SK-N-SH (cell line): ENCODE measurements around the gene SRSF5.

Experiments
- CHD2 ChIP-seq: fragments of 150-350 bp; IDR thresholded peaks from 2 replicates; pipeline ENCODE4 v1.6.1; 2018; ENCODE audit warnings: low read length; ENCODE audit not compliant: partially characterized antibody
- EP300 ChIP-seq, 2 experiments: IDR thresholded peaks; 2 replicates each; pipeline versions ENCODE4 v1.4.0 to v1.6.1; 2012; ENCODE audit warnings: borderline replicate concordance in 1 of 2, low read depth in 1 of 2, low read length in 1 of 2
- EZH2phosphoT487 ChIP-seq: fragments of 200-600 bp; sonication (generic); IDR thresholded peaks from 2 replicates; pipeline ENCODE4 v1.6.1; 2017; ENCODE audit warnings: low read depth, mixed run types, mild to moderate bottlenecking, antibody characterized with exemption, moderate library complexity, borderline replicate concordance
- FOXJ3 ChIP-seq: sonication (generic); formaldehyde crosslinking; IDR thresholded peaks from 2 replicates; pipeline ENCODE4 v1.5.1; 2020; ENCODE audit warnings: mild to moderate bottlenecking, missing genetic modification reagents
- GABPA ChIP-seq: IDR thresholded peaks from 2 replicates; pipeline ENCODE4 v1.4.0; 2012; ENCODE audit warnings: low read depth, mild to moderate bottlenecking
- GATA2 ChIP-seq: sonication (generic); formaldehyde crosslinking; IDR thresholded peaks from 2 replicates; pipeline ENCODE4 v1.5.0; 2020; ENCODE audit warnings: mild to moderate bottlenecking, missing genetic modification reagents
- MEF2A ChIP-seq: IDR thresholded peaks from 2 replicates; pipeline ENCODE4 v1.4.0; 2012; ENCODE audit warnings: low read depth, borderline replicate concordance
- NFIC ChIP-seq: IDR thresholded peaks from 2 replicates; pipeline ENCODE4 v1.4.0; 2012; ENCODE audit warnings: borderline replicate concordance
- RFX5 ChIP-seq: IDR thresholded peaks from 2 replicates; pipeline ENCODE4 v1.6.1; 2012; ENCODE audit warnings: mild to moderate bottlenecking, improper control_type of control experiment, low read length
- RXRA ChIP-seq: IDR thresholded peaks from 2 replicates; pipeline ENCODE4 v1.4.0; 2012; ENCODE audit warnings: low read depth, mild to moderate bottlenecking, borderline replicate concordance
- SIN3A ChIP-seq: IDR thresholded peaks from 2 replicates; pipeline ENCODE4 v1.6.1; 2012; ENCODE audit warnings: low read depth, mild to moderate bottlenecking, low read length, moderate library complexity, borderline replicate concordance
- TEAD4 ChIP-seq: IDR thresholded peaks from 2 replicates; pipeline ENCODE4 v1.4.0; 2012; ENCODE audit warnings: mild to moderate bottlenecking, borderline replicate concordance; ENCODE audit not compliant: insufficient read depth
- TF ChIP-seq, protein P1 (sequence below): fragments of 200-600 bp; sonication (generic); IDR thresholded peaks from 2 replicates; pipeline ENCODE4 v1.6.1; 2017; ENCODE audit warnings: antibody characterized with exemption, mild to moderate bottlenecking, moderate library complexity
- TF ChIP-seq, protein P2 (sequence below): IDR thresholded peaks from 2 replicates; pipeline ENCODE4 v1.6.1; 2012; ENCODE audit warnings: mild to moderate bottlenecking, low read depth, low read length, moderate library complexity

DNA sequence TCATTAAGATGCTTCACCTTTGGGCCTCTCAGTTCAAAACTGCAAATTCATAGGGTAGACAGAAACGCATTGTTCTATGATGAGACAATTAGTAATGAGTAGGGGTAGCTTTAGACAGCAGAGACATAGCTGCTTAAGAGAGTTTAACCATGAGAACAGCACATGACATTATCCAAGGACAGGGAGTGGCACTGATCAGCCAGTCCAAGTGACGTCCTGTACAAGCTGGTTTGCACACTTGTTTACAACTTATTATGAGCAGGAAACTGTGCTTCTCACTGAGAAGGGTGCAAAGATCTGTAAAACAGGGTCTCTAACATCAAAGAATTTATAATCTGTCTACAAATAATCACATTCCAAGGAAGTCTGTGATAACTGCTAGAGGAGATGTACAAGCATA is 11.2 kb upstream of the SRSF5 start:
- TF ChIP-seq EZH2phosphoT487 = no peak
- TF ChIP-seq, protein P1, sequence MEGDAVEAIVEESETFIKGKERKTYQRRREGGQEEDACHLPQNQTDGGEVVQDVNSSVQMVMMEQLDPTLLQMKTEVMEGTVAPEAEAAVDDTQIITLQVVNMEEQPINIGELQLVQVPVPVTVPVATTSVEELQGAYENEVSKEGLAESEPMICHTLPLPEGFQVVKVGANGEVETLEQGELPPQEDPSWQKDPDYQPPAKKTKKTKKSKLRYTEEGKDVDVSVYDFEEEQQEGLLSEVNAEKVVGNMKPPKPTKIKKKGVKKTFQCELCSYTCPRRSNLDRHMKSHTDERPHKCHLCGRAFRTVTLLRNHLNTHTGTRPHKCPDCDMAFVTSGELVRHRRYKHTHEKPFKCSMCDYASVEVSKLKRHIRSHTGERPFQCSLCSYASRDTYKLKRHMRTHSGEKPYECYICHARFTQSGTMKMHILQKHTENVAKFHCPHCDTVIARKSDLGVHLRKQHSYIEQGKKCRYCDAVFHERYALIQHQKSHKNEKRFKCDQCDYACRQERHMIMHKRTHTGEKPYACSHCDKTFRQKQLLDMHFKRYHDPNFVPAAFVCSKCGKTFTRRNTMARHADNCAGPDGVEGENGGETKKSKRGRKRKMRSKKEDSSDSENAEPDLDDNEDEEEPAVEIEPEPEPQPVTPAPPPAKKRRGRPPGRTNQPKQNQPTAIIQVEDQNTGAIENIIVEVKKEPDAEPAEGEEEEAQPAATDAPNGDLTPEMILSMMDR = no peak
- TF ChIP-seq FOXJ3 (CRISPR knock-in tag) = no peak
- no peak for TF ChIP-seq SIN3A
- TF ChIP-seq RFX5 = no peak
- no peak for TF ChIP-seq GATA2 (CRISPR knock-in tag)
- TF ChIP-seq RXRA = no peak
- no peak for TF ChIP-seq EP300 (IDR thresholded peaks at IDR 0.05; ENCODE audit: borderline replicate concordance in 1 of 2, low read depth in 1 of 2, low read length in 1 of 2)
- TF ChIP-seq MEF2A = no peak
- no peak for TF ChIP-seq CHD2
- no peak for TF ChIP-seq TEAD4
- TF ChIP-seq GABPA = no peak
- TF ChIP-seq, protein P2, sequence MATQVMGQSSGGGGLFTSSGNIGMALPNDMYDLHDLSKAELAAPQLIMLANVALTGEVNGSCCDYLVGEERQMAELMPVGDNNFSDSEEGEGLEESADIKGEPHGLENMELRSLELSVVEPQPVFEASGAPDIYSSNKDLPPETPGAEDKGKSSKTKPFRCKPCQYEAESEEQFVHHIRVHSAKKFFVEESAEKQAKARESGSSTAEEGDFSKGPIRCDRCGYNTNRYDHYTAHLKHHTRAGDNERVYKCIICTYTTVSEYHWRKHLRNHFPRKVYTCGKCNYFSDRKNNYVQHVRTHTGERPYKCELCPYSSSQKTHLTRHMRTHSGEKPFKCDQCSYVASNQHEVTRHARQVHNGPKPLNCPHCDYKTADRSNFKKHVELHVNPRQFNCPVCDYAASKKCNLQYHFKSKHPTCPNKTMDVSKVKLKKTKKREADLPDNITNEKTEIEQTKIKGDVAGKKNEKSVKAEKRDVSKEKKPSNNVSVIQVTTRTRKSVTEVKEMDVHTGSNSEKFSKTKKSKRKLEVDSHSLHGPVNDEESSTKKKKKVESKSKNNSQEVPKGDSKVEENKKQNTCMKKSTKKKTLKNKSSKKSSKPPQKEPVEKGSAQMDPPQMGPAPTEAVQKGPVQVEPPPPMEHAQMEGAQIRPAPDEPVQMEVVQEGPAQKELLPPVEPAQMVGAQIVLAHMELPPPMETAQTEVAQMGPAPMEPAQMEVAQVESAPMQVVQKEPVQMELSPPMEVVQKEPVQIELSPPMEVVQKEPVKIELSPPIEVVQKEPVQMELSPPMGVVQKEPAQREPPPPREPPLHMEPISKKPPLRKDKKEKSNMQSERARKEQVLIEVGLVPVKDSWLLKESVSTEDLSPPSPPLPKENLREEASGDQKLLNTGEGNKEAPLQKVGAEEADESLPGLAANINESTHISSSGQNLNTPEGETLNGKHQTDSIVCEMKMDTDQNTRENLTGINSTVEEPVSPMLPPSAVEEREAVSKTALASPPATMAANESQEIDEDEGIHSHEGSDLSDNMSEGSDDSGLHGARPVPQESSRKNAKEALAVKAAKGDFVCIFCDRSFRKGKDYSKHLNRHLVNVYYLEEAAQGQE = no peak
- TF ChIP-seq NFIC = no peak
